Memory B cell (primary cell): Measurements from ENCODE around the gene NXF1.
"Not testable (repeated sequence)": the region's sequence is repeated elsewhere in the genome, so short reads cannot be mapped to it uniquely, and the experiment has no call there.

Source experiments
- ATAC-seq: fragments of 150-1000 bp; cut with Tn5 transposase; 2 replicates; pipeline ENCODE4 v1.10.0; 2021; ENCODE audit warnings: low read depth, mild to moderate bottlenecking, moderate library complexity
- DNase-seq, 2 donors: peaks; one replicate each; pipeline ENCODE4 v3.0.0; 2022; ENCODE audit warnings: low spot score in 2 of 2
- H3K27ac Mint-ChIP-seq: one replicate; pipeline ENCODE4 v1.8.0; 2022; ENCODE audit warnings: mild to moderate bottlenecking, moderate library complexity, mixed read lengths
- H3K27me3 Mint-ChIP-seq: one replicate; pipeline ENCODE4 v1.8.0; 2022; ENCODE audit warnings: mixed read lengths
- H3K36me3 Mint-ChIP-seq: one replicate; pipeline ENCODE4 v1.8.0; 2022; ENCODE audit warnings: mild to moderate bottlenecking, mixed read lengths
- H3K4me1 Mint-ChIP-seq: one replicate; pipeline ENCODE4 v1.8.0; 2022; ENCODE audit warnings: mixed read lengths
- H3K4me3 Mint-ChIP-seq: one replicate; pipeline ENCODE4 v1.8.0; 2022; ENCODE audit warnings: mild to moderate bottlenecking, moderate library complexity, mixed read lengths
- H3K9me3 Mint-ChIP-seq: one replicate; pipeline ENCODE4 v1.8.0; 2022; ENCODE audit warnings: mixed read lengths

NXF1 gene

DNA sequence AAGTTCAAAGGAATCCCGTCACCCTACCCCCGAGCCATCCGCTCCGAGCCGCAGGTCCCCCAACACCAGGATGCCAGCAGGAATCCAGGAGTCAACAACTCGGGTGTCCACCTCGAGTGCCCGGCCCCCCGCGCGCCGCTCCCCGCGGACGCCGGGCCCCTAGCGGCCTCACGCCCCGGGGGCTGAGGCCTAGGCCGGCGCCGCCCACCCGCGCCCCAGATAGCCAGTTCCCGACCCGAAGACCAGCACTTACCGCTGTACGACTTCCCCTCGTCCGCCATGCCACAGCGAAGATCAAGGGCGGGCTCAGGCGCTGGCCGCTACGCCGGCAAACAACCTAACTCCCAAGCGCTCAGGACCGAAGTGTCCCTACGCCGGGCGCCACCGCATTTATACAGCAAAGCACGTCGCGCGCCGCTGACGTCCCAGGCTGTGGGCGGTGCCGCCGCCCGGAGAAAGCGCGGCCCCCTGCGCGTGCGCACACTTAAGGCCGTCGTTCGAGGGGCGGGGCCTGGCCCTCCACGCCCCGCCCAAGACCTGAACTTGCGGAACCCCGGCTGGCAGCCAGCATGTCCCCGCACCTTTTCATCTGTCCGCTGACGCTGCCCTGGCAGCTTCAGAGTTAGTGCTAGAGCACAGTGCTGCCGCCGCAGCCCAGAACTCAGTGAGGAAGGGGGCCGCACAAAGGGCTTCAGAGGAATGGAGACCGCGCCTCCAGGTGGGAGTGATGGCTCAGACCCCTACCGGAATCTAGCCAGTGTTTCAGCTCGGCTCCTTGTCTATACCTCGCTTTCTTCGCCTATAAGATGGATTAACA lies at the start of gene NXF1:
Gene NXF1, minus strand, starts transcription at position 365 of the 817 bp plus-strand sequence. Its CDS starts 84 bp downstream, at position 281.
- ATAC-seq (peak; percentile 87), DNase-seq (peak; percentile 98 to 99)
- Mint-ChIP-seq H3K9me3 (no peaks in the 10 kb centered on the region), H3K36me3 (peaks cover 18% of the 10 kb centered on the region), H3K4me1 (peaks cover 20% of the 10 kb centered on the region), H3K27ac (peak within 1 kb of the TSS; percentile 97), H3K27me3 (no peaks in the 10 kb centered on the region), H3K4me3 (peak within 1 kb of the TSS; percentile 96)

DNA sequence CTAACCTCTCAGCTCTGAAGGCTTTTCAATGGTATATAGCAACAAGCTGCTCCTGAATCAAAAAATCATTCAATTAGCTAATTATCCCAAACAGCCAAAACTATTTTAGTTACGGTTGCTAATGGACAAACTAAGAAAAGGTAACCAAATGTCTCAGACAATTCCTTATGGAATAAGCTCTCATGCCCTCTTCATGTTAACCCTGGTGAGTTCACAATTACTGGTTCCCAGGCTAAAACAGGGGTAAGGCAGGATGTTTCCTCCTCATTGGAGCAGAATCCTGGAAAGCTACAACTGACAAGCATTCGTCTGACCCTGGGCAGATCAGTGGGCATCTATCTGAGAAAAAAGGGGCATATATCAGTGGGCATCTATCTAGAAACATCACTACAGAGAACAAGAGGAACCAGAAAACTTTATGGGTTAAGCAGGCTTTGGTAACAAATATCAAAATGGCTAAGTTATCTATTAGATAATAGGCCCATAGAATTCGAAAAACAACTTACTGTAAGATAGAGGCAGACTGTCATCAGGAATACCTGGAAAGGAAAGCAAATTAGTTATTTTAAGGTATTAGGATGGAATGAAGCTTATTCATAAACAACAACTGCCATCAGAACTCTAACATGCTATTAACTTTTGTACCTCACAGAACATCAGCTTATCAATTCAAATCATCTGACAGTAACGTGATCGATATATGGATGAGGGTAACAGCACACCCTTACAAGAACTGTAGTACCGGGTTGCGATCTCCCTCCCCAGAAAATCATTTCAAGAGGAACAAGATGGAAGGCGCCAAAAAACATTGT lies 49.0 kb upstream of the NXF1 start:
- H3K27me3 Mint-ChIP-seq = no peaks in the 10 kb centered on the region
- no peak for ATAC-seq
- peak overlapping the region; percentile 99 for H3K4me3 Mint-ChIP-seq
- peak overlapping the region; percentile 97 for H3K27ac Mint-ChIP-seq
- H3K4me1 Mint-ChIP-seq = peaks cover 45% of the 10 kb centered on the region
- no peak for DNase-seq
- H3K9me3 Mint-ChIP-seq = no peaks in the 10 kb centered on the region
- H3K36me3 Mint-ChIP-seq = peaks cover 23% of the 10 kb centered on the region

DNA sequence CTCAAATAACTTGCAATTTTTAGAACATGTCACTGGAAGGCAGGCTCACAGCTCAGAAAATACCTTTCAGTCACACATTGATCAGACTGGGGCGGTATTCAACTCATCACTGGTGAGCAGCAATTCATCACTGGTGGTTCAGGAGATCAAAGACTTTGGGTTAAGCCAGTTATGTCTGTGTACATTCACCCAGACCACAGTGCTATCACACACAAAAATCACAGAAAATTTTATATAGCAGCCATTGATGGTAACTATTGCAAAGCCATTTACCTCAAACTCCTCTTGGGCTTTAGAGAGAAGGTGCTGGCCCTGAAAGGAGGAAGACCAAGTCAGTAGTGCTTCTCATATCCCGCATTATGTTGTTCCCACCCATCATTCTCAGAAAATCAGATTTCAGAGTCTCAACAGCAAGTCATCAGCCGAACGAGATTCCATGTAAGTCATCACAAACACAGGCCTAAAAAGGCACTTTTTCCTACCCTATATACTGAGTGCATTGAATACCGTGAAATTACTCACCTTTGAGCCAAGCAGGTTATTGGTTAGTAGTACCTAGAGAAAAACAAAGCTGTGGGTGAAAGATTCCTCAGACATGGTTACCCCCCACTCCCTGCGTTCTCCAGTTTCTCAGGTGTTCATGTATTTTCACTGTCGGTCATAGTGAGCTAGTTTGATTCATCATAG lies 48.2 kb upstream of the NXF1 start:
- H3K9me3 Mint-ChIP-seq = no peaks in the 10 kb centered on the region
- peak overlapping the region; percentile 99 for H3K4me3 Mint-ChIP-seq
- peak overlapping the region; percentile 97 for H3K27ac Mint-ChIP-seq
- no peak for DNase-seq
- peaks cover 23% of the 10 kb centered on the region for H3K36me3 Mint-ChIP-seq
- peaks cover 45% of the 10 kb centered on the region for H3K4me1 Mint-ChIP-seq
- no peak for ATAC-seq
- no peaks in the 10 kb centered on the region for H3K27me3 Mint-ChIP-seq

DNA sequence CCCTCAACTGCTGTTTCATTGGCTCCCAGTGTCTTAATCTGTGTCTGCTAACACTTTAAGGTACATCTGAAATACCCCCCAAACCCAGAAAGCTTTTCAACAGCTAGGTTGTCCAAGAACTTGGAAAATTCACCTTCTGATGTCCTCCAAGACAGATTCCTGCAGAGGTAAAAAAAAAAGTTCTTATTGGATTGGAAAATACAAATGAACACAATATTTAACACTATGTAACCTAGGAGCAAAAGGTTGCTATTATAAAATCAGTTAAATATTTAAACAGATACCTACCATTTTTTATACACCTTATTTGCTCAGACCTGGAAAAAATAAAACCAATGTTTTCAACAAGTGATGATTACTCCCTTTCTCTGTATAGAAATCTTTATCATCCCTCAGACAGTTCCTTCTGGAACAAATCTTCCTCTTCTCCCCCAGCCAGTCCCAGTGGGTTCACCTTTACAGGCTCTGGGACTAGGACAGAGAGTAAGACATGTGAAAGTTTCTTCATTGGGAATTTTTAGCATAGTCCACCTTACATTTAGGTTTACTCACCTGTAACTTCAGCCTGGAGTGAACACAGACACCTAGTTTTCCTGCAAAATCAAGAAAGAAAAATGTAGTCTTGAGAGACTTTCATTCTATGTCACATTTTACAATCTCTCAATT lies 47.4 kb upstream of the NXF1 start:
- Mint-ChIP-seq H3K36me3 (peaks cover 23% of the 10 kb centered on the region), H3K4me3 (peak overlapping the region; percentile 24), H3K4me1 (peaks cover 44% of the 10 kb centered on the region), H3K27ac (peak overlapping the region; percentile 97), H3K27me3 (no peaks in the 10 kb centered on the region), H3K9me3 (no peaks in the 10 kb centered on the region)
- DNase-seq (no peak), ATAC-seq (no peak)

DNA sequence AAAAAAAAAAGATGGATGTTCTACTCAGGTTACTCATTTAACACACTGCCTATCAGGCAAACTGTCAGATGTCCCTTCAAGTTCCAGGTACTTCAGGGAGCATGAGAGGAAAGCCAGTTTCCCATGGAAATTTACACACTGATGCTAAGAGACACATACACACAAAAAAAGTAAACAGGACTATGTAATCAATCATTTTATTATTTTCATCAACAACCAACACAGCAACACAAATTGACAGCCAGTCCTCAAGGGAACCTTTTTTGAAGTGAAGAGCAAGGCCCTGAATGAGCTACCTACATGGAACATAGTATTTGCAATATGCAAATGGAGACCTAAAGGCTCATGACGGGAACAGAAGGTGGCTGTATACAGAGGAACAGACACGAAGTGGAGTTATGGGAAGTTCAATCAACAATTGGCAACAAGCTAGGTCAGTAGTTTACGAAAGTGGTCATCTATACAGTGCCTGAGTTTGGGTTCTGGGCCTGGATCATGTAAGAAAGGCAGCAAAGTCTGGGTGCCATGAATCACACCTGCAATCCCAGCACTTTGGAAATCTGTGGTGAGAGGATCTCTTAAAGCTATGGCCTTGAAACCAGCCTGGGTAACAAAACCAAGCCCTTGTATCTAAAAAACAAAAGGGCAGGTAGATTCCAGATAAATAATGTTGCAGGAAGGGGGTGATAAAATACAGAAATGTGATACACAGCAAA lies 46.7 kb upstream of the NXF1 start:
- Mint-ChIP-seq H3K36me3 (peaks cover 23% of the 10 kb centered on the region), H3K27ac (peak overlapping the region; percentile 97)

DNA sequence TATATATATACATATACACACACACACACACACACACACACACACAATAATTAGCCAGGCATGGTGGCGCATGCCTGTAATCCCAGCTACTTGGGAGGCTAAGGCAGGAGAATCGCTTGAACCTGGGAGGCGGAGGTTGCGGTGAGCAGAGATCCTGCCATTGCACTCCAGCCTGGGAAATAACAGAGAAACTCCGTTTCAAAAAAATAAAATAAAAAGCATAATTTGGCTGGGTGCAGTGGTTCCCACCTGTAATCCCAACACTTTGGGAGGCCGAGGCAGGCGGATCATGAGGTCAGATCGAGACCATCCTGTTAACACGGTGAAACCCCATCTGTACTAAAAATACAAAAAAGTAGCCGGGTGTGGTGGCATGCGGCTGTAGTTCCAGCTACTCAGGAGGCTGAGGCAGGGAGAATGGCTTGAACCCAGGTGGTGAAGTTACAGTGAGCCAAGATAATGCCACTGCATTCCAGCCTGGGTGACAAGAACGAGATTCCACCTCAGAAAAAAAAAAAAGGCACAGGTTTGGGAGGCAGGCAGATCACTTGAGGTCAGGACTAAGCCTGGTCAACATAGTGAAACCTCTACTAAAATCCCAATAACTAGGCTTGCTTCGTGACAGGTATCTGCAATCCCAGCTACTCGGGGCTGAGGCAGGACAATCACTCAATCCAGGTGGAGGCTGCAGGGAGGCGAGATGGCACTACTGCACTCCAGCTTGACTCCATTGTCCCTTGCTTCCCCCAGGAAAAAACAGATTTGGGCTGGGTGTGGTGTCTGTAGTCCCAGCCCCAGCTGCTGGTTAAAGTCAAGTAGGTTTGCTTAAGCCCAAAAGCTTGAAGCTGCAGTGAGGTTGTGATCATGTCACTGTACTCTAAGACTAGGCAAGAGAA lies 45.9 kb upstream of the NXF1 start:
- H3K4me1 Mint-ChIP-seq = peaks cover 36% of the 10 kb centered on the region
- DNase-seq = no peak
- peaks cover 23% of the 10 kb centered on the region for H3K36me3 Mint-ChIP-seq
- peak overlapping the region; percentile 2 for H3K4me3 Mint-ChIP-seq
- H3K27ac Mint-ChIP-seq = peak overlapping the region; percentile 97
- no peak for ATAC-seq
- H3K27me3 Mint-ChIP-seq = no peaks in the 10 kb centered on the region
- H3K9me3 Mint-ChIP-seq = no peaks in the 10 kb centered on the region

More for the DNA sequence above, 46.7 kb upstream of the NXF1 start:
- no peak for DNase-seq
- peaks cover 39% of the 10 kb centered on the region for H3K4me1 Mint-ChIP-seq
- H3K9me3 Mint-ChIP-seq = no peaks in the 10 kb centered on the region
- no peak for ATAC-seq
- H3K27me3 Mint-ChIP-seq = no peaks in the 10 kb centered on the region
- H3K4me3 Mint-ChIP-seq = peak overlapping the region; percentile 2

DNA sequence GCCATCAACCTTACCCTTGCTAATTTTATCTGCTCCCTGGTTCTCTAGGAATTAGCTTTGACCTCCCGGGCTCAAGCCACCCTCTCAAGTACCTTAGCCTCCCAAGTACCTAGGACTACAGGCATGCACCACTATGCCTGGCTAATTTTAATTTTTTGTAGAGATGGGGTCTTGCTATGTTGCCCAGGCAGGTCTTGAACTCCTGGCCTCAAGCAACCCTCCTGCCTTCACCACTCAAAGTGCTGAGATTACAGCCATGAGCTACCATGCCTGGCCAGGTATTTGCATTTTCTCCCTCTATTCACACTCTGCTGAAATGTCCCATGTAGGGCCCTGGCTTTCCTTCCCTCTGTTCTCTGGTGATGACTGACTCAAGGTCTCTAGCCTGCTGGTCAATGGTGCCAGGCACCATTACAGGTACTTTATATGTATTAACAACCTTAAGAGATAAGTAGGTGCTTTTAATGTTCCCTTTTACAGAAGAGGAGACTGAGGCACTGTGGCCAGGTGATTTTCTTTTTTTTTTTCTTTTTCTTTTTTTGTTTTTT lies 42.6 kb upstream of the NXF1 start:
- H3K36me3 Mint-ChIP-seq = peaks cover 8% of the 10 kb centered on the region
- no peaks in the 10 kb centered on the region for H3K9me3 Mint-ChIP-seq
- H3K4me3 Mint-ChIP-seq = no peak overlapping the region
- no peaks in the 10 kb centered on the region for H3K27me3 Mint-ChIP-seq
- no peak for DNase-seq
- no peak overlapping the region for H3K27ac Mint-ChIP-seq
- H3K4me1 Mint-ChIP-seq = peaks cover 14% of the 10 kb centered on the region
- ATAC-seq = no peak

DNA sequence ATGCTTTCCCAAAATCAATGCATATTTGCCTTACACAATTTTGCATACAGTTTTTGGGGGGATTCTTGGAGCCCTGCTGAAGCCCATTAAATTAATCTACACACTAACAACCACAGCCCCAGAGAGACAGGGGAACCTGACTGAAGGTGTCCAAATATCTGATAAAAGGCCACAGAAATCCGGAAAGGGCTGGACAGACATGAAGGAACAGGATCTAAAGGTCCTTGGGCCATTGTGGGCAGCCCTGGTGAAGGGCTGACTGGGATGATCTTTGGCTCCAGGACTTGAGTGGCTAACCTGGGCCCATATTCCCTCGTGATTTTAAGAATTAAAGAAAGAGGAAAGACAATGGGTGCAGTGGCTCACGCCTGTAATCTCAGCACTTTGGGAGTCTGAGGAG lies 40.9 kb upstream of the NXF1 start:
- no peaks in the 10 kb centered on the region for H3K9me3 Mint-ChIP-seq
- H3K36me3 Mint-ChIP-seq = no peaks in the 10 kb centered on the region
- peaks cover 4% of the 10 kb centered on the region for H3K4me1 Mint-ChIP-seq
- no peaks in the 10 kb centered on the region for H3K27me3 Mint-ChIP-seq
- H3K27ac Mint-ChIP-seq = no peak overlapping the region
- ATAC-seq (no peak), DNase-seq (no peak)
- no peak overlapping the region for H3K4me3 Mint-ChIP-seq

DNA sequence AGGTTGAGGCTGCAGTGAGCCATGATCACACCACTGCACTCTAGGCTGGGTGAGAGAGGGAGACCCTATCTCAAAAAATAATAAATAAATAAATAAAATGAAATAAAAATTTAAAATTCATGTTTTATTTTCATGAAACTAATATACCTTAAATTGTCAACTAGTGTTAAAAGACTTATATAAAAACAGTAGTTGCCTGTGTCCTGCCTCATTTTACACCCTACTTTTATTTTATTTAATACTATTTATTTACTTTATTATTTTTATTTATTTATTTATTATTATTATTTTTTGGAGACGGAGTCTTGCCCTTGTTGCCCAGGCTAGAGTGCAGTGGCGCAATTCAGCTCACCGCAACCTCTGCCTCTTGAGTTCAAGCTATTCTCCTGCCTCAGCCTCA lies 38.9 kb upstream of the NXF1 start:
- DNase-seq (no peak), ATAC-seq (no peak)
- no peak overlapping the region for H3K4me3 Mint-ChIP-seq
- no peaks in the 10 kb centered on the region for H3K9me3 Mint-ChIP-seq
- H3K36me3 Mint-ChIP-seq = peaks cover 3% of the 10 kb centered on the region
- H3K27me3 Mint-ChIP-seq = no peaks in the 10 kb centered on the region
- H3K4me1 Mint-ChIP-seq = peaks cover 8% of the 10 kb centered on the region
- no peak overlapping the region for H3K27ac Mint-ChIP-seq

DNA sequence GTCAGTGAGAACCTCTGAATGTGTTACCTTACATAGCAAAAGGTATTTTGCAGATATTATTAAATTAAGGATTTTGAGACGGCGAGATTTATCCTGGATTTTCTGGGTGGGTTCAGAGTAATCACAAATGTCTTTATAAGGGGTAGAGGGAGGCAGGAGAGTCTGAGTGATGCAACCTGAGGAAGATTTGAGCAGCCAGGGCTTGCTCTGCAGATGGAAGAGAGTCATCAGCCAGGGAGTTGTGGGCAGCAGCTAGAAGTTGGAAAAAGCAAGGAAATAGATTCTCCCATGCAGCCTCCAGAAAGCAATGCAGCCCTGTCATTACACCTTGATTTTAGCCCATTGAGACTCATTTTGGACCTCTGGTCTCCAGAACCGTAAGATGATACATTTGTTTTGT lies 38.2 kb upstream of the NXF1 start:
- Mint-ChIP-seq H3K36me3 (peaks cover 3% of the 10 kb centered on the region), H3K4me3 (no peak overlapping the region), H3K9me3 (no peaks in the 10 kb centered on the region), H3K4me1 (peaks cover 8% of the 10 kb centered on the region), H3K27ac (no peak overlapping the region), H3K27me3 (no peaks in the 10 kb centered on the region)
- ATAC-seq (no peak), DNase-seq (no peak)

DNA sequence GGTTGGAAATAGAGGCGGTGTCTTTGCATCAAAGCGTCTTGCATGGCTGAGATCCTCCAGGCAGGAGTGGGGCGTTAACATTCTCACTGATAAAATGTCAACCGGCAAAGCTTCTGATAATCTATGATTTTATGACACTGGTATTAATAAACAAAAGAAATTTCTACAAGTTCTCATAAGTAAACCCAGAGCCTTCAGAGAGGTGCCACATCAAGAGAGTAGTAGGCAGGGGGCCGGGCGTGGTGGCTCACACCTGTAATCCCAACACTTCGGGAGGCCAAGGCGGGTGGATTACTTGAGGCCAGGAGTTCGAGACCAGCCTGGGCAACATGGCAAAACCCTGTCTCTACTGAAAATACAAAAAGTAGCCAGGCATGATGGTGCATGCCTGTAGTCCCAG lies 37.7 kb upstream of the NXF1 start:
- not testable (repeated sequence) for ATAC-seq, H3K9me3 Mint-ChIP-seq, H3K27ac Mint-ChIP-seq, H3K27me3 Mint-ChIP-seq, H3K4me3 Mint-ChIP-seq, H3K36me3 Mint-ChIP-seq, H3K4me1 Mint-ChIP-seq, DNase-seq

DNA sequence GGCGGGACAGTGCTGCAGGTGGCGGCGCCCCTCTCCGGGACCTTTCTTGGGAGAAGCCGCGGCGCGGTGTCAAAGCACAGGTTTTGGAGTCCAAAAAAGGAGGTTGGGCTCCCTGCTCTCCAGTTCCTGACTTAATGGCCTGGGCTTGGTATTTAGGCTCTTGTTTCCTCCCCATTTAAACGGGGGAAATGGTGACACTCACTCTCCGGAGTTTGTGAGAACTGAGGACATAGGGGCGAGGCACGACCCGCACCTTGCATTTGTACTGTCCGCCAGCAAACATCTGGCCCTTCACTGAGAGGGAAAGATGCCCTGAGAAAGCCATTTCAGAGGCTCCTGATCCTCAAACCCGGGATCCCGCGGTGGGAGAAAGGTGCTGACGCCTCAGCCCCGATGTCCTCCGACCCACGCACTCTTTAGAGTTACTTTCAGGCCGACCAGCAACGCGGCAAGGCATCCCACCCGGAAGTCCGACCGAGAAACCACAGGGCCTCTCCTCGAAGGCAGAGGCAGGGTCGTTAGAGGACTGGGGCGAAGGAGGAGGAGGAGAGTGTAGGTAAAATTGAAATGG lies 37.0 kb upstream of the NXF1 start:
- Mint-ChIP-seq H3K9me3 (no peaks in the 10 kb centered on the region), H3K4me1 (peaks cover 12% of the 10 kb centered on the region), H3K4me3 (no peak overlapping the region), H3K27ac (no peak overlapping the region), H3K27me3 (no peaks in the 10 kb centered on the region), H3K36me3 (peaks cover 7% of the 10 kb centered on the region)
- ATAC-seq (no peak), DNase-seq (peak in 1 of 2 donors; percentile 77)
